DMS53 (cell line): ENCODE results near the gene SECISBP2L.
A peak's percentile ranks its signal among the peaks of the same experiment; 100 is the strongest.

Experiments used
- DNase-seq: peaks from one replicate; lab custom pipeline; 2025; lab: John Stamatoyannopoulos, UW

SECISBP2L gene

DNA sequence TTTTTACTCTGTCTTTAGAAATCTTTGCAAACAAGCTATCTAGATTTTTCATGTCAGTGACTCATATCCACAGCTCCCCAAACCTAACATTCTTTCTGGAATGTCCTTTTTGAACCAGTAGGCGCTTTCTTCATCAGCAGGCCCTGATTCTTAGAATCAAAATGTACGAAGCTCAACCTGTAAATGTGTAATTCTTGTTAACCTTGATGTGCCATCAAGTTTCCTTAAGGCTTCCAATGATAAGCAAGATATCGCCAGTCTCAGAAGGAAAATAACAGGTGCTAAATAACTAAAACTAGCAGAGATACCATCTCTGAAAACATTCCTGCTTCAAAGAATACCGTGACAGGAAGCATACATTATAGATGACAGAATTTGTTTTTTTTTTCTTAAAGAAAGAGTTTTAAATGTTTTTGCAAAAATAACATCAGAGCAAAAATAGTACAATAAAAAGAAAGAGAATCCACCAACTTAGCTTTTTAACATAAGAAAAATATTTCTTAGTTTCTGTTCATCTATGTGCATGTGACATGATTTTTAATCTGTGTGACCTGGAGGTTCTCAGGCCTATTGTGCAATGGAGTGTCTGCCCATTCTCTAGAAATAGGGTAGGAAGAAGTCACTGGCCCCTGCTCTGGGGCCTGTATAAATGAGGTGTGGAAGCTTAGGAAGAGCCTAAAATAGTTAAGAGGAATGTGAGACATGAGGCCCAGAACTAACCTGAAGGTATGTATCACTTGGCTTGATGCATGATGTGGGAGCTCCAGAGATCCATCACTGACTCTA, 14.7 kb upstream of the SECISBP2L start:
- DNase-seq = no peak

DNA sequence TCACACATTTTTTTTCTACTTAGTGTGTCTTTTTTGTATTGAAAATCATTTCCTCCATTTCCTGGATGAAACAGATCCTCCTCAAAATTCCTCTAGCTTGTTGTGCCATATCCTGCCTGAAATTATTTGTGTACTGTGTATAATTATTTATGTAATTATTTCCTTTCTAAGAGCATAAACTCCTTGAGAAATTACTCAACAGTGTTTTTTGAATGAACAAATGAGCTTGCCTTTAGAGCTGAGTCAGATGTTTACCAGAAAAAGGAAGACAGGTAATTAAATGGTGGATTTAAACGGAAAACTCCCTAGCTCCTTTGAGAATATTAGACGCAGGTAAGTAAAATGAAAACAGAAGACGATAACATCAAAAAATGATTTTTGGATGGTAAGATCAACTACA, 13.2 kb upstream of the SECISBP2L start:
- DNase-seq = no peak

DNA sequence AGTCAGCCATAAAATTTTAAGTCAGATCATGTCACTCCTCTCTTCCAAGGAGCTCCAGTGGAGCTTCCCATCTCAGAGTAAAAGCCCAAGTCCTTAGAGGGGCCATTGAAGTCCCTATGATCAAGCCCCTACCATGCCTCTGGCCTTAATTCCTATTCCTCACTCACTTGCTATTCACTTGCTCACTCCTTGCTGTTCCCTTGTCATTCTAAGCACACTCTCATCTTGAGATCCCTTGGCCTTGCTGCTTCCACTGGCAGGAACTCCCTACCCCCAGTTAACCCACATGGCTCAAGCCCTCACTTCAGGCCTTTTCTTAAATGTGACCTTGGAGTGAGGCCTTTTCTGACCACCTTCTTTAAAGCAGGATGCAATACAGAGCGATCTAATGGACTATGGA, 12.3 kb upstream of the SECISBP2L start:
- DNase-seq = no peak

DNA sequence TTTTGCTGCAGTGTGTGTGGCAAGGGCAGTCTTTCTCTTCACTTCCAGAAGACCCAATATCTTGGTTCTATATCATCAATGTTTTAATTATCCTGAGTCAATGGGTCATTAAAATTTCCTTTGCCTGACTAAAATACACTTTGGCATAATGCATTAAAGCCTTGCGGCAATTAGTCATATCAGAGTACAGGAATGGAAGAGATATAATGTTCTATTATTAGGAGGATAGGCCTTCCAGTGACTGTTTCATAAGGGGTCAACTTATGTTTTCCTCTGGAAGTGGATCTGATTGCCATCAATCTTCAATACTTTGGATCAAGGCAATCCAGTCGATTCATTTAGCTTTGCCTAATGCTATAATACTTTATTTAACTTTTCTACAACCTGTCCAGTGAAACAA, 9.4 kb upstream of the SECISBP2L start:
- DNase-seq = no peak

DNA sequence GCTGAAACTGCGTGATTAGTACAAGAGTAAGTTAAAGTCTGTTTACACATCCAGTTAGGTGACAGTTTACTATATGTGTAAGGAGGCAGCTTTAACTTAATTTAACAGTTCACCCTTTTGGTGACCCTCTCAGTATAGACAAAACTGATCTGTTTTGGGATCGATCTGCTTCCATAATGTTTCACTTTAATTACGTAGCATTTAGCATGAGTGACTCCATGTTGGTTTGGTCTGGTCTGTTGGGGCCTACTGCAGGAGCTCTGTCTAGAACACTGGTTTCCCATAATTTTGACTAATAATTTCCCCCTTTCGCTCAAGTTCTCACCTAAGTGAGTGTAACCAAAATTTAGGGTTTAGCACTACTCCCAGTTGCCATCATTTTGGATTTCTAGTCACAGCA, 6.4 kb upstream of the SECISBP2L start:
- DNase-seq = no peak

DNA sequence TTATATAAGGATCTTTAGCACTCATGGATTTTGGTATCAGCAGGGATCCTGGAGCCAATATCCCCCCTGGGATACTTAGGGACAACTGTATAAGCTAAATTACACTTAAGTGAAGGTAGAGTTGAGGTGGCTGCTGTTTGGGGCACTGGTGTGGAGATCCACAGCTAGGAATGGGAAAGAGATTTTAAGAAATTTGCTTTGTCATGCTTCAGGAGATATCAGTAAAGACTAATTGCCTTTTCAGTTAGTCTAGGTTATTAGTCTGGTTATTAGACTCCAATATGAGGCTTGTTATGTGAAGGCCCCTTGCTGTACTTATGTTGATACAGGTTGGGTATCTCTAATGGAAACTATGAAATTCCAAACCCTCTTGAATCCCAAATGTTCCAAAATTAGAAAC, 1.2 kb upstream of the SECISBP2L start:
- DNase-seq = no peak

DNA sequence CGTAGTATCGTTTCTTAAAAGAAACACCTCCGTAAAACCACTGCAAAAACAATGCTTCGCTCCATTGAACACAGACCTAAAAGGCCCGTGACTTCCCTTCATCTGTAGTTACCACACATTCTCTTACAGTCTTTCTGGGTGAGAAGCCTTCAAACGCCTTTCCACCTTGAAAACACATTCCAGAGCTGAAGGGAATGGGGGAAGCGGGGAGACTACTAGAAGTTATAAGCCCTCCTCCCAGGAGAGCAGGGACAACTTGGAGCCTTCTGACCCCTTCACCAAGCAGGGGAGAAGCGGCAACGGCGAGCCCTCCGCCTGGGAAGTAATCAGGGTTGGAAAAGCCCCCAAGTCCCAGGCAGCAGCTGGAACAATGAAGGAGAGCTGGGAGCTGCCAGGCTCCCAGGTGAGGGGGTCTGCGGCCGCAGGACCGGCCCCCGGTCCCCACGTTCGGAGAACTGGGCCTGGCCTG, 461 bp downstream of the SECISBP2L start:
- DNase-seq = peak; percentile 53

DNA sequence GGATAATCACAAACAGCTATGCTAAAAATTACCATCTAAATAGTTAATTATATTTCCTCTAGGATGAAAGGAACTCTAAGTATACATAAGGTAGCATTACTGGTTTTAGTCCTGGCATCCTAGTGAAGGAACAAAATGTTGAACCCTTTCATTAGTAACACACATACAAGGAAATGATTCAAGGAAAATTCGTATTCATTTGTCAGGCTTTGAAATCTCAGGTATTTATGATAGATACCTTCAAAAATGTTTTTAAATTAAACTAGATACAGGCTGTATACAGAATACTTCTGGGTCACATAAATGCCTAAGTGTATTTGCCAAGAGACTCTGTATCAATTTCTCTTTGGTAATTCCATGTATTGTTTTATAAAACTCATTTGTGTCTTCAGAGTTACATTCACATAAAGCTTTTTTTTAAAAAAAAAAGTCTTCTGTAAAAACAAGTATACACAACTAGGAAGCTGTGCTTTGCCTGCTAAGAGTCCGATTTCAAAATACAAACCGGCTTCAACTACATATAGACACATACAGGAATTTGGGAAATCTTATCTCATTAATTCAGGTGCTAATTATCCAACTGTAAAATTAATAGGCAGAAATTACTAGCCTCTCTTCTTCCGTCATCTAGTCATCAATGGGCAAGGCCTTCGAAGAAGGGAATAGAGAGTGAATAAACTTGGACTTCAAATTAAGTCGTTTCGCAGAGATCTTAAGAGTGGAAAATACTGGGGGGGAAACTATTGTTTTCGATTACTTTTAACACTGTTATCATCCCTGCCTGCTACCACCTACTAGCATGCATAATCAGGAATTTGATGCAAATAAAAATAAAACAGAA, 1.3 kb downstream of the SECISBP2L start:
- DNase-seq = peak; percentile 12

DNA sequence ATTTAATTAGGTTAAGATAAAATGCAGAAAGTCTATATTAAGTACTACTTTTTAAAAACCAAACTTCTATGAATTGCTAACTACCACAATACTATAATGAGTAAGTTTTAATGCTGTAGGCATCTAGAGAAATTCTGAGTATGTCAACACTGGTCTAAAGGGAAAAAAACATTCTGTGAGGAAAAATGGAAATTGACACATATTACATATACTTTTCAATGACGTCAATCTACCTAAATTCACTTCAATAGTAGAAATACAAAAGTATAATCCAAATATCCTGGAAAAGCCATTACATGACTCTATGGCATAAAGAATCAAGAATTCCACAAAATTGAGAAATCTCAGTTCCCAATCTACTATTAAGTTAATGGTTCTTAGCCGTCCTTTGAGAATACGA, 2.2 kb downstream of the SECISBP2L start:
- DNase-seq = no peak

DNA sequence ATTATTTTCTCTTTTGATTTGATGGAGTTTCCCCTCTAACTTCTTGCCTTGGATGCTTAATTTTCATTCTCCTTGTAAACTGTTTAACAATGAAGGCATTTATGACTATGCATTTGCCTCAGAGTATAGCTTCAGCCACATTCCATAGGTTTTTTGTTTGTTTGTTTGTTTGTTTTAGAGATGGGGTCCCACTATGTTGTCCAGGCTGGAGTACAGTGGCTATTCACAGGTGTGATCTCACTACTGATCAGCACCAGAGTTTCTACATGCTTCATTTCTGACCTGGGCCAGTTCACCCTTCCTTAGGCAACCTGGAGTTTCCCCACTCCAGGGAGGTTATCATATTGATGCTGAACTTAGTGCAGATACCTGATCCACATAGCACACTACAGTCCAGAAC, 4.1 kb downstream of the SECISBP2L start:
- DNase-seq = no peak

DNA sequence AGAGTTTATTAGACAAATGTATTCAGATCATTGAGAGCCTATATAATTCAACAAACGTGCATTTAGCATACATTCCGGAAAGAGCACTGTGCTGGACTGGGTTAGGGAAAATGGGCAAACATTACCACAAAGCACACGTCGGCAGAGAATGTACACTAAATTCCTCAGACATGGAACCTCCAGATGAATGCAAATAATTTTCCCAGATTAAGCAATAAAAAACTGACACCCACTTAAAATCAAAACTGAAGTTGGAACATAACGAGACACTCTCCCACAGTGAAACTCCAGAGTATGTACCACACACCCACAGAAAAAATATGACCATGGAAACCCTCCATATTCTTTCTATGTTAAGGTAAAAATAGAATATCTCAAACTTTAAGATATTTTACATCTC, 4.8 kb downstream of the SECISBP2L start:
- no peak for DNase-seq

DNA sequence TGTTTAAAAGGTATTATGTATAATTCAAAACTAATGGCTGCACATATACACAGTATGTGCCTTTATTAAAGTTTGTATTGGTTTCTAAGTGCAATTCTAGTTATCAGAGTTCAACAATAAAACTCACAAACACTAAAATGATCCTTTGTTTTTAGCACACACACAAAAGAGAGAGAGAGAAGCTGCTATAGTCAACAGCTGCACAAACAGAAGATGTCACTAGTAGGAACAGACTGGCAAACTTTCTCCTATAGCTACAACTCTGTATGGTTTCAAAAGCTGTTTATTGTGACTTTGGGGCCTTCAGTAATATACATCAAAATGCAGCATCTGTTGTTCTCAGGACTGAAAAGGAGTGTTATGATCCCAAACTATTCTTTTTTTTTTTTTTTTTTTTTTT, 6.1 kb downstream of the SECISBP2L start:
- peak; percentile 47 for DNase-seq

DNA sequence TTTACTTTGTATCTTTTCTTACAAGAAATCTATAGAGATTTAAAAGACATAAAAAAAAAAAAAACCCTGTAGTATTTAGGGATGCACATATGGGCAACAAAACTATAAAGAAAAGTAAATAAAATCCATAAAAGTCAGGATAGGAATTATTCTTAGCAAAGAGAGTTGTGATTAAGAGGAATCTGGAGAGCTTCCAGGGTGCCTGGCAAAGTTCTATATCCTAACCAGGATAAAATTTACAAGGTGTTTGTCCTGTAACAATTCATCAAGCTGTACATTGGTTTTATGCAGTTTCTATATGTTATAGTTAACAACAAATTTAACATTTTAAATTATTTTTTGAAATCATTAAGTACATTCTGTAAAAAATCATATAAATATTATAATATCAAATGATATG, 7.9 kb downstream of the SECISBP2L start:
- no peak for DNase-seq

DNA sequence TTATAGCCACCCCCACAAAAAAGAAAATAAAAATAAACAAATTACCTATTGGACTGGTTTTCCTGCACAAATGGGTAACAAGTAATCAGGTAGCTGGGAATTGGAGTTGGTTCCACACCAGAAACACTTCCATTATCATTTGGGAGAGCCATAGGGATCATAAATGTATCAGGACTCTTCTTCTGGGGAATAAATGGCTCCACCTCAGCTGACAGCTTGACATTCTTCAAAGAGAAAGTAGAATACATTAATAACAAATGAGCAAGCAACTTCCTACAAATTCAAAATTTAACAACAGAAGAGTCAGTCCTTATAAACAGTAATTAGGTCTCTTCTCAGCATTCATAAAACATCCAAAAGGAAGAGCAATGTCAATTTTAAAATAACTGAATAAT, 8.7 kb downstream of the SECISBP2L start:
- DNase-seq = no peak

DNA sequence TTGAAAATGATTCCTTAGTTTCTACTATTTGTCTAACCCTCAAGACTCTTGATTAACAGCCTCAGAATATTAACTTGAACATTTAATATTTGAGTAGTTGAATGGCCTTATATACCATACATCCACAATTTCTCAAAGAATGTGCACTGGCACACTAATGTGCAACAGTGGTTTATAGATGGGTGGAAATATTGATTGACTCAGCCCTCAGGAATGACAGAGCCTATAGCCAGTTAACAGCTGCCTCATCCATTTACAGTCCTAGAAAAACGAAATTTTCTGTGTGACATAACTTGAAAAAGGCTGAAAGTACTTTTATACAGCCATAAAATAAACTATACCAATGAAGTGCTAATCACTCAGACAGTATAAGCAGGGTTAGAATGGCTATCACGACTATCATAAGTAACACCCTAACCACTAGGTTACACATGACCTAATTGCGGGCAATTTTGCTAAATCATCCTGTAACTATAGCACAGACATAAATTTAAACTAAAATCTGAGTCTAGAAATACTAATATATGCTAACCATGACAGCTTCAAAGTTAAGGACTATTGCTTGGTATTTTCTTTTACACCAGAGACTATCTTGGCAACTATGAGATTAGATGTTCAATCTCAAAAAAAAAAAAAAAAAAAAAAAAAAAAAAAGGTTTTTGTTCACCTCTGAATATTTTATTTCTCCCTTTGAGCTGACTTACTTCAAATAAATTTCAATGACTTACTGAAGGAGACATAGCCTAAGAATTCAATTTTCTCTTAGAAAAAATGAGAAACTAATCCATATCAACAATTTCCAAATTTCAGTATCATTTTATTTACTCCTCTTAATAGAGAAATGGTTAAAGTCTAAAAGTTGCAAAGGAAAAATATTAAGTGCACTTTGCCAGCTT, 9.3 kb downstream of the SECISBP2L start:
- DNase-seq = no peak

DNA sequence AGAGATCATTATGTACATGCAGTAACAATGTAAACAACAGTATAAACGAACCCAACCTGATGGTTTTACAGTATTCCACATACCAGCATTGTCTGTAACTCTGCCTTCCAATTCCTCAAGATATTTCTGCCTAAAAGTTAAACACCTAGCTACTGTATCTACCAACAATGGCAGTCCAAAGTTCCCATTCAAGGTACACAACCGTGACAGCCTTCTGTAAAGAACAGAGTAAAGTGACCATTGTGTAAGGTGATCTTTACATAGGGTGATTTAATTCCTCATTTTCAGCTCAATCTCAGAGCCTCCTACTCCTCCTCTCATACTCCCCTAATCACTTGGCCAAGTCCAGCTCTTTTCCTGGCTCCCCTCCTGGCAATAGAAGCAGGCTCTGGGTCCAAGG, 10.4 kb downstream of the SECISBP2L start:
- no peak for DNase-seq

DNA sequence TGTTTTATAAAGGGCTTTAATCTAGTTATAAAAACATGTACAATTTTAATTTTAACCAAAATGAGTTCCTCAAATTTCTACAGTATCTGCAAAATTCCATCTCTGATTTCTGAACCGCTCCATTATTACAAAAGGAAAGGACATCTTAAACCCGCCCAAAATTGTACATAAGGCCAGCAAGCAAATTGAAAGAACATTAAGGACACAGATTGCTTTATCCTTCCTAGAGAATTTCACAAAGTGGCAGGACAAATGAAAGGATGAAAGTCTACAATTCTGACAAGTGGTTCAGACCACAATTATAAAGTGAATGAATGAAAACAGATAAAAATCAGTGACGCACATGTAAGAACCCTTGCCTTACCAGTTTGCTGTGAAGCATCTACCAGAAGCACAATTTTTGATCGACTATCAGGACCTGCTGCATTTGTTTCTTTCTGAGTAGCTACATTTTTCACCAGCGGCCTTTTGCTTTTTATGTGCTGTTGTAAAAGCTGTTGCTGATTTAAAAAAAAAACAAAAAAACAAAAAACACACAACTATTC, 13.6 kb downstream of the SECISBP2L start:
- no peak for DNase-seq

DNA sequence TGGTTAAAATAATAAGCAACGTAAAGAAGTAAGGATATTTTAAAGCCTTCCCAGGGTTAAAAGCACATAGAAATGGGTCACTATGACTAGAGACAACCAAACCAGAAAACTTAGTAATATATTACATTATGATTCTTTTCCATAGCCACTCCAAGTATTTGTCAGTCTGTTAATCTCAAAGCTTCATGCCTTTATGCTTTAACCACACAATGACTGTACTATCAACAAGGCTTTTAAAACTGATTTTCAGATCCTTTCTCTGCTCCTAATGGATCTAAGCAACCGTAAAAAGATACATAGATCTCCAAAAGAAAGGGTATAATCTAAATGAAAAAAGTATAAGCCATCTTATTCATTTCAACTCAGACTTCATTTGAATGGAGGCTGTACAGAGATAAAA, 14.4 kb downstream of the SECISBP2L start:
- no peak for DNase-seq

DNA sequence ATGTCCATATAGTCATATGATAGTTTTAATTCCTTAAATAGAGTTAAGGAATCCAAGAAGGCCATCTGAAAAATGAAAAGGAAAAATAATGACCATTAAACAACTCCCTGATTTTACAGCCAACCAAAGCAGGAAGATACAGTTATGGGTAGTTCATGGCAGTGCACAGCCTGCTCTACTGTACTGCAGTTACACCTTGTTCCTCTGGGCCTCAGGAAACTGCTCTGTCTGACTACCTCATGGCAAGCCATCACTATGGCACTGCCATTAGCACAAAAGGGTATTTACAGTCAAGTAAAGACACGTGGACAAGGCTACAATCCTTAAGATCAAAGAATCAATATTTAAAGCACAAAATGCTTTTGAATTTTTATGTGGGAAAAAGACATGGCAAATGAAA, 19.5 kb downstream of the SECISBP2L start:
- DNase-seq = no peak

DNA sequence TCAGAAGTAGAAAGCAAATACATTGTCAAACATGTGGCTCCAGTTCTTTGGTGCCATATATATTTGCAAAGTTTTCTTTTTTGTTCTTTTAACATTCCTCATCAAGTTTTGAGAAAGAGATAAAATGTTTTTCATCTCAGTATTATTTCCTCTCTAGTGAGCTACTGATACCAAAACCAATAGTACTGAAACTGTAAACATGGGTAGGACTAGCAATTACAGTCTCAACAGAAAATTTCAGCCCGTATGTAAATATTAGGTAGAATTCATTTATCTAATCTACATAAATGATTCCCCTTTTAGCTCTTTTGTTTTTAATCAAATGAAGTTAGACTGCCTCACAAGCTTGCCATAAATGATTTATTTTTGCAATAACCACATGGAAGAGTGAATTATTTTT, 21.4 kb downstream of the SECISBP2L start:
- DNase-seq = no peak

DNA sequence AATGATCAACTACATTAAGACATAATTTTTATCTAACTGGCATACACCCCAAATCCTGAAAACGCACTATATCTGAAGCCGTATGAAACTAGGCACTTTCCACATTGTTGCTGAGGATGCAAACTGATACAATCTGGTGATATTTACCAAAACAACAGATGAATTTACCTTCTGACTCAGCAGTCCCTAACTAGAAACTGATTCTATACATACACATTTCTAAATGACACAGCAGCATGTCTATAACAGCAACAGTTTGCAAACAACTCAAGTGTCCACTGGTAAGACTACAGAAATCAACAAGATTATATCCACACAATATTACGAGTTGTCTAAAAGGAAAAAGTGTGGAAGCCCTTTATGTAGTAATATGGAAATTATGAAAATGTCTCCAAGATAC, 22.9 kb downstream of the SECISBP2L start:
- DNase-seq = peak; percentile 52

DNA sequence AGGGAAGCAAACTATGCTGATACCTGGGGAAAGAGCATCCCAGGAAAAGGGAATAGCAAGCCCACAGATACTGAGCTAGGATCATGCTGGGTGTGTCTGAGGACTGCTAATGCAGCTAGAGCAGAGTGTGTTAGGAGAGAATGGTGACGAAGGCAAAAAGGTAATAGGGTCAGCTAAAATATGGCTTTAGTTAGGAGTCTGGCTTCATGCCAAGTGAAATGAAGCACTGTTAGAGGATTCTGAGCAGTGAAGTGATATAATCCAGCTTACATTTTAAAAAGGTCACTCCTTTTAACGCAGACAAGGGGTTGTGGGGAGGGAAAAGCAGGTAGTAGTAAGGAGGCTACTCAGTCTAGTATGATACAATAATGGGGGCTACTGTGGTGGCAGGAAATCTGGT, 30.4 kb downstream of the SECISBP2L start:
- DNase-seq = no peak
